ENCODE data around the gene TAS2R14. TPM values are rescaled to one million over a fixed set of nuclear protein-coding genes. Genes with fewer than 3 reads are reported as not detected.

The TAS2R14 gene
- total and polyA plus RNA-seq, 3 donors from 2014 or later = 0.96 to 4.6 (median 3.5) TPM

DNA sequence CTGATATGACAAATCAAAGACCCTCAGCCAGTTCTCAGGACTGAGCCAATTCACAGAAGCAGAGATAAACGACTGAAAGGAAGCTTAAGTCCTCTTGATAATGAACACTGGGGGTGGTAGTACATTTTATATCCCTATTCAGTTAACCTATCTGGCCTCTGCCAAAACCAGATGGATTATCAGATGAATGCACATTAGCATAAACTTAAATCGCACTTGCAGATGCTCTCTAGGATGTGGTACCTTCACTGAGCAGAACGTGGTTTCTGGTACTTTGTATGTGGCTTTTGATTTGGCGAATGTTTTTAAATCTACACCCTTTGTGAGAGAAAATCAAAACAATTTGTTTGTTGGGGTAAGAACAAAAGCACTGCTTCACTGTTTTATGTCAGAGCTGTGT lies 21.1 kb upstream of the TAS2R14 start:
- no peak for DNase-seq
- no peaks in the 10 kb centered on the region for H3K36me3 ChIP-seq (ENCODE audit: low read depth, missing control alignments)
- H3K4me3 ChIP-seq = no peak overlapping the region
- no peak overlapping the region for H3K27ac ChIP-seq
- intact Hi-C loops (cut with DNase I; ENCODE audit: low total_unique reads) = no loop called here
- H3K4me1 ChIP-seq = no peaks in the 10 kb centered on the region
- no peaks in the 10 kb centered on the region for H3K27me3 ChIP-seq
- WGBS, 2 donors = 83 to 86% methylated on average over 4 of the region's 4 CpGs
- TF ChIP-seq POLR2A (IDR thresholded peaks at IDR 0.05) = no peak
- TF ChIP-seq, protein P1, sequence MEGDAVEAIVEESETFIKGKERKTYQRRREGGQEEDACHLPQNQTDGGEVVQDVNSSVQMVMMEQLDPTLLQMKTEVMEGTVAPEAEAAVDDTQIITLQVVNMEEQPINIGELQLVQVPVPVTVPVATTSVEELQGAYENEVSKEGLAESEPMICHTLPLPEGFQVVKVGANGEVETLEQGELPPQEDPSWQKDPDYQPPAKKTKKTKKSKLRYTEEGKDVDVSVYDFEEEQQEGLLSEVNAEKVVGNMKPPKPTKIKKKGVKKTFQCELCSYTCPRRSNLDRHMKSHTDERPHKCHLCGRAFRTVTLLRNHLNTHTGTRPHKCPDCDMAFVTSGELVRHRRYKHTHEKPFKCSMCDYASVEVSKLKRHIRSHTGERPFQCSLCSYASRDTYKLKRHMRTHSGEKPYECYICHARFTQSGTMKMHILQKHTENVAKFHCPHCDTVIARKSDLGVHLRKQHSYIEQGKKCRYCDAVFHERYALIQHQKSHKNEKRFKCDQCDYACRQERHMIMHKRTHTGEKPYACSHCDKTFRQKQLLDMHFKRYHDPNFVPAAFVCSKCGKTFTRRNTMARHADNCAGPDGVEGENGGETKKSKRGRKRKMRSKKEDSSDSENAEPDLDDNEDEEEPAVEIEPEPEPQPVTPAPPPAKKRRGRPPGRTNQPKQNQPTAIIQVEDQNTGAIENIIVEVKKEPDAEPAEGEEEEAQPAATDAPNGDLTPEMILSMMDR (IDR thresholded peaks at IDR 0.05) = no peak
- H3K9me3 ChIP-seq = no peaks in the 10 kb centered on the region

DNA sequence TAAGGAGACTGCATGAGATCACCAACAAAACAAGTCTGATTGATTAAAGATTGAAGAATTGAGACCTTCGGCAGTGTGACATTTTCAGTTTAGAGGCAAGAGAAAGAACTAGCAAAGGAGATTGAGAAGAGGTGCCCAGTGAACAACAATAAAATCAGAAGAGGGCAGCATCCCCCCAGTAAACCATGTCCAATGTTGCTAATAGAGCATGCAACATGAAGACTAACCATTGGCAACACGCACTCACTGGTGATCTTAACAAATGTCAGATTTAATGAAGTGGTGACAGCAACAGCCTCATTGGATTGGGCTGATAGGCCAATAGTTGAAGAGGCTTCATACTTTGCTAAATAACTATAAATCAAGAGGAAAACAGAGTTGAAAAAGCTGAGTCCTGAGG lies 20.7 kb upstream of the TAS2R14 start:
- TF ChIP-seq, protein P1 (IDR thresholded peaks at IDR 0.05) = no peak
- TF ChIP-seq POLR2A (IDR thresholded peaks at IDR 0.05) = no peak
- DNase-seq = no peak
- Histone ChIP-seq H3K27ac (no peak overlapping the region), H3K27me3 (no peaks in the 10 kb centered on the region), H3K4me3 (no peak overlapping the region), H3K9me3 (no peaks in the 10 kb centered on the region), H3K36me3 (ENCODE audit: low read depth, missing control alignments) (no peaks in the 10 kb centered on the region), H3K4me1 (no peaks in the 10 kb centered on the region)
- 91 to 92% methylated on average over 2 of the region's 2 CpGs for WGBS, 2 donors
- intact Hi-C loops (cut with DNase I; ENCODE audit: low total_unique reads) = no loop called here

GRCh38 chr12:10957741-10958140 lies 18.7 kb upstream of the TAS2R14 start:
- Histone ChIP-seq H3K27me3 (no peaks in the 10 kb centered on the region), H3K9me3 (no peaks in the 10 kb centered on the region), H3K4me3 (no peak overlapping the region), H3K36me3 (ENCODE audit: low read depth, missing control alignments) (no peaks in the 10 kb centered on the region), H3K4me1 (no peaks in the 10 kb centered on the region), H3K27ac (no peak overlapping the region)
- no peak for TF ChIP-seq POLR2A (IDR thresholded peaks at IDR 0.05)
- TF ChIP-seq, protein P1 (IDR thresholded peaks at IDR 0.05) = no peak
- DNase-seq = no peak
- intact Hi-C loops (cut with DNase I; ENCODE audit: low total_unique reads) = no loop called here

- H3K36me3 ChIP-seq (ENCODE audit: low read depth, missing control alignments) = no peaks in the 10 kb centered on the region
- H3K27me3 ChIP-seq = no peaks in the 10 kb centered on the region
- H3K4me3 ChIP-seq = no peak overlapping the region
- no peaks in the 10 kb centered on the region for H3K4me1 ChIP-seq
- H3K9me3 ChIP-seq = no peaks in the 10 kb centered on the region
- no peak overlapping the region for H3K27ac ChIP-seq
- intact Hi-C loops (cut with DNase I; ENCODE audit: low total_unique reads) = no loop called here
- DNase-seq = no peak
- TF ChIP-seq, protein P1 (IDR thresholded peaks at IDR 0.05) = no peak
- no peak for TF ChIP-seq POLR2A (IDR thresholded peaks at IDR 0.05)
Measured at GRCh38 chr12:10956085-10956484, 17.0 kb upstream of the TAS2R14 start.

DNA sequence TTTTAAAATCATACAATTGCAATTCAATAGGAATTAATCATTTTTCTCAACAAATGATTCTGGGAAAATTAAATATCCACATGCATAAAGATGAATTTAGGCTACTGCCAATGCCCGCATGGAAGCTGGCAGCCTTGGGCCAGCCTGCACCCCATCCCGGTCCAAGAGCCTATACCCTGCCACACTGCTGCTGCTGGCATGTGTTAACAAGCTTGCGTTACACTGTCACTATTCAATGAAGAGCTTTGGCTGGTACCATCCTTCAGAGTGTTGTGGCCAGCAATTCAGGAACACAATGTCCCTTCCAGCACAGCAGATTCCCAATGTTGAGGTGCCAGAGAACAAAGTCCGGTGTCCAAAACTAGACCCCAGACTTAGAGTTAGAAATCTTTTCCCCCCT lies 13.6 kb upstream of the TAS2R14 start:
- no peak overlapping the region for H3K4me3 ChIP-seq
- no peak for DNase-seq
- H3K27me3 ChIP-seq = no peaks in the 10 kb centered on the region
- H3K36me3 ChIP-seq (ENCODE audit: low read depth, missing control alignments) = no peaks in the 10 kb centered on the region
- 93 to 100% methylated on average over 4 of the region's 4 CpGs for WGBS, 2 donors
- intact Hi-C loops (cut with DNase I; ENCODE audit: low total_unique reads) = no loop called here
- H3K9me3 ChIP-seq = no peaks in the 10 kb centered on the region
- no peaks in the 10 kb centered on the region for H3K4me1 ChIP-seq
- no peak overlapping the region for H3K27ac ChIP-seq
- TF ChIP-seq, protein P1 (IDR thresholded peaks at IDR 0.05) = no peak
